ENCODE results near the gene MORN5.

MORN5 gene

GRCh38 chr9:122205176-122205575 is 45.5 kb downstream of the MORN5 start:
- TF ChIP-seq MYC (IDR thresholded peaks at IDR 0.05; ENCODE audit: low read depth, low read length): no peak
- TF ChIP-seq, protein P1, sequence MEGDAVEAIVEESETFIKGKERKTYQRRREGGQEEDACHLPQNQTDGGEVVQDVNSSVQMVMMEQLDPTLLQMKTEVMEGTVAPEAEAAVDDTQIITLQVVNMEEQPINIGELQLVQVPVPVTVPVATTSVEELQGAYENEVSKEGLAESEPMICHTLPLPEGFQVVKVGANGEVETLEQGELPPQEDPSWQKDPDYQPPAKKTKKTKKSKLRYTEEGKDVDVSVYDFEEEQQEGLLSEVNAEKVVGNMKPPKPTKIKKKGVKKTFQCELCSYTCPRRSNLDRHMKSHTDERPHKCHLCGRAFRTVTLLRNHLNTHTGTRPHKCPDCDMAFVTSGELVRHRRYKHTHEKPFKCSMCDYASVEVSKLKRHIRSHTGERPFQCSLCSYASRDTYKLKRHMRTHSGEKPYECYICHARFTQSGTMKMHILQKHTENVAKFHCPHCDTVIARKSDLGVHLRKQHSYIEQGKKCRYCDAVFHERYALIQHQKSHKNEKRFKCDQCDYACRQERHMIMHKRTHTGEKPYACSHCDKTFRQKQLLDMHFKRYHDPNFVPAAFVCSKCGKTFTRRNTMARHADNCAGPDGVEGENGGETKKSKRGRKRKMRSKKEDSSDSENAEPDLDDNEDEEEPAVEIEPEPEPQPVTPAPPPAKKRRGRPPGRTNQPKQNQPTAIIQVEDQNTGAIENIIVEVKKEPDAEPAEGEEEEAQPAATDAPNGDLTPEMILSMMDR (IDR thresholded peaks at IDR 0.05; ENCODE audit: low read depth, low read length): no peak
- TF ChIP-seq, protein P2, sequence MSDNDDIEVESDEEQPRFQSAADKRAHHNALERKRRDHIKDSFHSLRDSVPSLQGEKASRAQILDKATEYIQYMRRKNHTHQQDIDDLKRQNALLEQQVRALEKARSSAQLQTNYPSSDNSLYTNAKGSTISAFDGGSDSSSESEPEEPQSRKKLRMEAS (IDR thresholded peaks at IDR 0.05; ENCODE audit: low read depth, low read length): no peak
- no peak for TF ChIP-seq POLR2A (IDR thresholded peaks at IDR 0.05; ENCODE audit: extremely low read depth, insufficient read length)
- H3K4me3 ChIP-seq (ENCODE audit: low read depth, low read length): no peak overlapping the region
- DNase-seq (ENCODE audit: low read depth): no peak

GRCh38 chr9:122206118-122207046 is 46.7 kb downstream of the MORN5 start:
- DNase-seq (ENCODE audit: low read depth): no peak
- TF ChIP-seq, protein P2 (IDR thresholded peaks at IDR 0.05; ENCODE audit: low read depth, low read length): no peak
- TF ChIP-seq MYC (IDR thresholded peaks at IDR 0.05; ENCODE audit: low read depth, low read length) (no peak), POLR2A (IDR thresholded peaks at IDR 0.05; ENCODE audit: extremely low read depth, insufficient read length) (no peak)
- TF ChIP-seq, protein P1 (IDR thresholded peaks at IDR 0.05; ENCODE audit: low read depth, low read length): no peak
- H3K4me3 ChIP-seq (ENCODE audit: low read depth, low read length): no peak overlapping the region

- no peak overlapping the region for H3K4me3 ChIP-seq (ENCODE audit: low read depth, low read length)
- TF ChIP-seq POLR2A (IDR thresholded peaks at IDR 0.05; ENCODE audit: extremely low read depth, insufficient read length) (no peak), MYC (IDR thresholded peaks at IDR 0.05; ENCODE audit: low read depth, low read length) (no peak)
- TF ChIP-seq, protein P1 (IDR thresholded peaks at IDR 0.05; ENCODE audit: low read depth, low read length): no peak
- TF ChIP-seq, protein P2 (IDR thresholded peaks at IDR 0.05; ENCODE audit: low read depth, low read length): no peak
- DNase-seq (ENCODE audit: low read depth): no peak
These were observed 47.4 kb downstream of the MORN5 start for GRCh38 chr9:122207096-122207495.

- no peak for DNase-seq (ENCODE audit: low read depth)
- TF ChIP-seq POLR2A (IDR thresholded peaks at IDR 0.05; ENCODE audit: extremely low read depth, insufficient read length) (no peak), MYC (IDR thresholded peaks at IDR 0.05; ENCODE audit: low read depth, low read length) (no peak)
- TF ChIP-seq, protein P1 (IDR thresholded peaks at IDR 0.05; ENCODE audit: low read depth, low read length): no peak
- TF ChIP-seq, protein P2 (IDR thresholded peaks at IDR 0.05; ENCODE audit: low read depth, low read length): no peak
- H3K4me3 ChIP-seq (ENCODE audit: low read depth, low read length): no peak overlapping the region
These were observed 49.7 kb downstream of the MORN5 start for GRCh38 chr9:122209451-122209850.

DNA sequence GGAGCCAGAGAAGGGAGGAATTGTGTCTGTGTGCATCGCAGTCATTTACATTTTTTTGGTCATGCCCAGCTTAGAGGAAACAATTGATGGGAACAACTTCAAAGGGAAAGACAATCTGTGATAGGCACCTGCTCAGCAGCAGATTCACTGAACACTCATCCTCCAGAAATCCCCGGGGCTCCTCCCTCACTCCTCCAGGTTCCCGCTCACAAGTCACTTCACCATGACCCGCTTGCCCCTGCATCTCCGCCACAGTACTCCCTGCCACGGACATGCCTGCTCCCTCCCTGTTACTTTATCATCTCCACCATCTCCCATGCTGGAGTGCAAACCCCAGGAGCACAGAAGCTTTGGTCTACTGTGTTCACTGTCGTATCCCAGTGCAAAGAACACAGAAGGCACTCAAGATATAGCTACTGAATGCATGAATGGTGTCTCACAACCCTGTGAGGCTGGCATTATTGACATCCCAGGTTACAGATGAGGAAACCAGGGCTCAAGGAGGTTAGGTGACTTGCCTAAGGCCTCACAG is 52.8 kb downstream of the MORN5 start:
- TF ChIP-seq POLR2A (IDR thresholded peaks at IDR 0.05; ENCODE audit: extremely low read depth, insufficient read length): no peak
- TF ChIP-seq, protein P2 (IDR thresholded peaks at IDR 0.05; ENCODE audit: low read depth, low read length): no peak
- TF ChIP-seq, protein P1 (IDR thresholded peaks at IDR 0.05; ENCODE audit: low read depth, low read length): no peak
- TF ChIP-seq MYC (IDR thresholded peaks at IDR 0.05; ENCODE audit: low read depth, low read length): no peak
- peak overlapping the region; percentile 67 for H3K4me3 ChIP-seq (ENCODE audit: low read depth, low read length)
- no peak for DNase-seq (ENCODE audit: low read depth)
